ENCODE measurements around the gene ZNF331. TPM values are rescaled to one million over a fixed set of nuclear protein-coding genes. Genes with fewer than 3 reads are reported as not detected.

ZNF331 gene
- total RNA-seq, 6 donors from 2014 or later = 26.3 to 80.0 (median 47.1) TPM

DNA sequence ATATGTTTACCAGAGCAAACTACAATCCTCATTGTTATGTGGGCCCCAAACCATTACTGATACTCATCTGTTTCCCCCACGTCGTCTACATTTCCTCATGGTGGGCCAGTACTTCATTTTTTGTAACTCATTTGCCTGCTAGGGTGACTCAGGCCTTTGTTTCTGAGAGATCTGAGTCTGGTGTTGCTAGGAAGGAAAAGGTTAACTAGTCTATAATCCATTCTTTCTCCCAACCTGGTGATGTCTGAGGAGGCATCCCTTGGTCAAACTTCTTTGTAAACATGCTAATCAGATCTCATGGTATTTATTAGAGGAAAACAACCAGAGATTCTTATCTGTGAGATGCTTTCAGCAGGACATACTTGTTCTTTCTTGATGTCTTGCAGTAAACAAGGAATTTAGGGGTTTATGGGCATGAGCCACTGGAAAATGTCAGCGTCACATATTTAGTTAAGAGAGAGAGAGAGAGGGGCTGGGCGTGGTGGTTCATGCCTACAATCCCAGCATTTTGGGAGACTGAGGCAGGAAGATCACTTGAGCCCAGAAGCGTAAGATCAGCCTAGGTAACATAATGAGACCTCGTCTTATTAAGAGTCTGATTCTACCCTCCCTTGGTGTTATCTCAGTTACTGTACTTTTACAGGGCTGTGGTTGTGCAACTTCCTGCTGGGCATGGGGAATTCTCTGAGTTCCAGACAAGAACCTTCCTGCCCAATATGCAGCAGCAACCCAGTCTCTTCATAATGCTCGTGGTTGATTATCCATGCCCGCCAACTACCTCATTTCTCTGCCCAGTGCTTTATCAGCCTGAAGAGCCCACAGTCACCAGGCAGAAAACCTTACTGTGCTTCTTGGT is 84.2 kb downstream of the ZNF331 start:
- H3K36me3 ChIP-seq = no peaks in the 10 kb centered on the region
- DNase-seq (peak in 1 of 2 donors; percentile 22), ATAC-seq (ENCODE audit: low FRiP score in 2 of 2) (no peak)
- H3K9me3 ChIP-seq = no peaks in the 10 kb centered on the region
- no peak overlapping the region for H3K4me3 ChIP-seq
- no peak for TF ChIP-seq POLR2A (IDR thresholded peaks at IDR 0.05)
- TF ChIP-seq, protein P1, sequence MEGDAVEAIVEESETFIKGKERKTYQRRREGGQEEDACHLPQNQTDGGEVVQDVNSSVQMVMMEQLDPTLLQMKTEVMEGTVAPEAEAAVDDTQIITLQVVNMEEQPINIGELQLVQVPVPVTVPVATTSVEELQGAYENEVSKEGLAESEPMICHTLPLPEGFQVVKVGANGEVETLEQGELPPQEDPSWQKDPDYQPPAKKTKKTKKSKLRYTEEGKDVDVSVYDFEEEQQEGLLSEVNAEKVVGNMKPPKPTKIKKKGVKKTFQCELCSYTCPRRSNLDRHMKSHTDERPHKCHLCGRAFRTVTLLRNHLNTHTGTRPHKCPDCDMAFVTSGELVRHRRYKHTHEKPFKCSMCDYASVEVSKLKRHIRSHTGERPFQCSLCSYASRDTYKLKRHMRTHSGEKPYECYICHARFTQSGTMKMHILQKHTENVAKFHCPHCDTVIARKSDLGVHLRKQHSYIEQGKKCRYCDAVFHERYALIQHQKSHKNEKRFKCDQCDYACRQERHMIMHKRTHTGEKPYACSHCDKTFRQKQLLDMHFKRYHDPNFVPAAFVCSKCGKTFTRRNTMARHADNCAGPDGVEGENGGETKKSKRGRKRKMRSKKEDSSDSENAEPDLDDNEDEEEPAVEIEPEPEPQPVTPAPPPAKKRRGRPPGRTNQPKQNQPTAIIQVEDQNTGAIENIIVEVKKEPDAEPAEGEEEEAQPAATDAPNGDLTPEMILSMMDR (IDR thresholded peaks at IDR 0.05) = no peak
- peak; percentile 19 to 21 for TF ChIP-seq POLR2AphosphoS5 (IDR thresholded peaks at IDR 0.05)
- peak in 1 of 4 donors; percentile 43 for TF ChIP-seq EP300 (IDR thresholded peaks at IDR 0.05)
- peak overlapping the region; percentile 35 to 79 (median 48) for H3K27ac ChIP-seq
- 29 to 39% methylated on average over 8 of the region's 8 CpGs for WGBS, 2 donors
- H3K4me1 ChIP-seq = peaks cover 9 to 26% (median 18%) of the 10 kb centered on the region in 4 donors
- H3K27me3 ChIP-seq = no peaks in the 10 kb centered on the region

DNA sequence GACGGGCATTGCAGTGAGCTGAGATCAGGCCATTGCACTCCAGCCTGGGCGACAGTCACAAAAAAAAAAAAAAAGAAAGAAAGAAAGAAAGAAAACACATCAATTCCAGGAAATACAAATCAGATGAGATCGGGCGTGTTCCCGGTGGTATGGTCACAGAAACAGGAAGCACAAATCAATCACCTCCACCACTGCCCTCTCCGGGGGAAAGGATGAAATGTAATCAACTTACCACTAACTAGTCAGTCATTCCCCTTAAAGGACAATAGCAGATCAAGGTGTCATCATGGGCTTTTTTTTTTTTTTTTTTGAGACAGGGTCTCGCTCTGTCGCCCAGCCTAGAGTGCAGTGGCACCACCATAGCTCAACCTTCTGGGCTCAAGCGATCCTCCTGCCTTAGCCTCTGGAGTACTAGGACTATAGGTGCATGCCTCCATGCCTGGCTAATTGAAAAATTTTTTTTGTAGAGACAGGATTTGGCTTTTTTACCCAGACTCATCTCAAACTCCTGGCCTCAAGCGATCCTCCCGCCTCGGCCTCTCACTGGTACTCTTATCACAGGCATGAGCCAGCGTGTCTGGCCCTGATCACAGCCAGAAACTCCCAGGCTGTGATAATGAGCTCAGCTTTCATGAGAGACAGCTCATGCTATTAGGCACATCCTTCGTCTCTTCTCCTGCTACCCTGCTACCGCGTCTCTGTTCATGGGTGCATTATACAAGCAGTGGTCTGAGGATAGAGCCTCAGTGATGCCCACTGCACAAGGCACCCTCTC is 87.0 kb downstream of the ZNF331 start:
- TF ChIP-seq POLR2A (IDR thresholded peaks at IDR 0.05) = no peak
- TF ChIP-seq EP300 (IDR thresholded peaks at IDR 0.05) = peak in 2 of 4 donors; percentile 42 to 46
- no peak for TF ChIP-seq POLR2AphosphoS5 (IDR thresholded peaks at IDR 0.05)
- TF ChIP-seq, protein P1 (IDR thresholded peaks at IDR 0.05) = no peak
- no peak for ATAC-seq (ENCODE audit: low FRiP score in 2 of 2)
- WGBS, 2 donors = 56 to 64% methylated on average over 16 of the region's 16 CpGs
- H3K4me1 ChIP-seq = peaks cover 9 to 26% (median 18%) of the 10 kb centered on the region in 4 donors
- H3K27ac ChIP-seq = peak overlapping the region; percentile 31 to 75 (median 66)
- no peak for DNase-seq
- no peaks in the 10 kb centered on the region for H3K36me3 ChIP-seq
- H3K4me3 ChIP-seq = no peak overlapping the region
- H3K27me3 ChIP-seq = no peaks in the 10 kb centered on the region
- H3K9me3 ChIP-seq = no peaks in the 10 kb centered on the region

DNA sequence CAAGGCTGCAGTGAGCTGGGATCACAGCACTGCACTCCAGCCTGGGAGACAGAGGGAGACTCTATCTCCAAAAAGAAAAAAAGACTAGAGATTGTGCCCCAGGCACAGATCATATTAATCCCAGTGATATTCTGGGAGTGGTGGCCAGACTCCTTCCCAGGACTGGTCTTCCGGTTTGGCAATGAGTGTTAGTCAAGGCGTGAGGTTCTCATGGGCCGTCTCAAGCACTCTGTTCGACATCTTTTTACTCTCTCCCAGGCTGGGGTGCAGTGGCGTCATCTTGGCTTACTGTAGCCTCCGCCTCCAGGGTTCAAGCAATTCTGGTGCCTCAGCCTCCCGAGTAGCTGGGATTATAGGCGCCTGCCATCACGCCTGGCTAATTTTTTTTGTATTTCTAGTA is 88.5 kb downstream of the ZNF331 start:
- no peaks in the 10 kb centered on the region for H3K36me3 ChIP-seq
- ATAC-seq (ENCODE audit: low FRiP score in 2 of 2) = no peak
- peak overlapping the region in 2 of 4 donors; percentile 34 to 42 for H3K27ac ChIP-seq
- 69 to 81% methylated on average over 9 of the region's 9 CpGs for WGBS, 2 donors
- no peaks in the 10 kb centered on the region for H3K9me3 ChIP-seq
- TF ChIP-seq, protein P1 (IDR thresholded peaks at IDR 0.05) = no peak
- TF ChIP-seq POLR2A (IDR thresholded peaks at IDR 0.05) (no peak), EP300 (IDR thresholded peaks at IDR 0.05) (no peak), POLR2AphosphoS5 (IDR thresholded peaks at IDR 0.05) (no peak)
- DNase-seq = no peak
- no peak overlapping the region for H3K4me3 ChIP-seq
- no peaks in the 10 kb centered on the region for H3K27me3 ChIP-seq
- H3K4me1 ChIP-seq = peaks cover 9 to 19% (median 13%) of the 10 kb centered on the region in 4 donors

DNA sequence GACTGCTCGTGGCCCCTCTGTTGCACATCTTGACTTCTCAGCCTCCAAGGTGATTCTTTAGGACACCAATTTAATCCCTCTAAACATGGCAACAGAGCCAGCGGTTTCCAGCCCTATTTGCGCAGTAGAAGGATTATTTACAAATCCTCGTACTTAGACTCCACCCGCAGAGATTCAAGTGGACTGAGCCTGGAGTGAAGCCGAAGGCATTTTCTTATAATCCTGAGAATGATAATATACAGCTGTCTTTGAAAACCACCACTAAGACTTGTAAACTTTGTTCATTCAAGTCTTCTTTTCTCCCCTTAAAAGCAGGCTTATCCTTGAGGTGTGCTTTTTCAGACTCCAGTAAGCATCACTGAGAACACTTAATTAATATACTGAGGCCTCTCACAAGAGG is 89.0 kb downstream of the ZNF331 start:
- no peaks in the 10 kb centered on the region for H3K36me3 ChIP-seq
- peak overlapping the region in 2 of 4 donors; percentile 34 to 42 for H3K27ac ChIP-seq
- peaks cover 5 to 16% (median 10%) of the 10 kb centered on the region in 4 donors for H3K4me1 ChIP-seq
- H3K27me3 ChIP-seq = no peaks in the 10 kb centered on the region
- TF ChIP-seq POLR2AphosphoS5 (IDR thresholded peaks at IDR 0.05) (no peak), POLR2A (IDR thresholded peaks at IDR 0.05) (no peak), EP300 (IDR thresholded peaks at IDR 0.05) (no peak)
- TF ChIP-seq, protein P1 (IDR thresholded peaks at IDR 0.05) = no peak
- 47 to 59% methylated on average over 6 of the region's 6 CpGs for WGBS, 2 donors
- DNase-seq (no peak), ATAC-seq (ENCODE audit: low FRiP score in 2 of 2) (no peak)
- H3K9me3 ChIP-seq = no peaks in the 10 kb centered on the region
- no peak overlapping the region for H3K4me3 ChIP-seq

Other genes starting within 250 kb of the ZNF331 start
- gene ZNF845, start 204.4 kb upstream of the ZNF331 start, total RNA-seq = 10 to 100 TPM in 1 of 6 donors, 1 to 10 TPM in 5; 3.2 to 11.4 (median 6.2) TPM
- gene ZNF525, start 172.4 kb upstream of the ZNF331 start, total RNA-seq = 10 to 100 TPM in 3 of 6 donors, 1 to 10 TPM in 3; 2.4 to 15.7 (median 9.9) TPM
- 10 to 100 TPM in 3 of 6 donors, 1 to 10 TPM in 3; 7.9 to 21.0 (median 10.5) TPM for gene ZNF765, start 143.0 kb upstream of the ZNF331 start, total RNA-seq
- 10 to 100 TPM in 2 of 6 donors, 1 to 10 TPM in 4; 5.0 to 26.2 (median 9.5) TPM for gene ZNF761, start 106.2 kb upstream of the ZNF331 start, total RNA-seq
- 1 to 10 TPM; 2.2 to 8.4 (median 3.1) TPM for gene ZNF813, start 70.4 kb upstream of the ZNF331 start, total RNA-seq
- not detected for gene DPRX, start 93.9 kb downstream of the ZNF331 start, total RNA-seq